ENCODE measurements around the gene SCUBE1. TPM values are rescaled to one million over a fixed set of nuclear protein-coding genes. Genes with fewer than 3 reads are reported as not detected.

Gene SCUBE1
- total and polyA plus RNA-seq, 8 donors: 0.31 to 8.0 (median 1.8) TPM

DNA sequence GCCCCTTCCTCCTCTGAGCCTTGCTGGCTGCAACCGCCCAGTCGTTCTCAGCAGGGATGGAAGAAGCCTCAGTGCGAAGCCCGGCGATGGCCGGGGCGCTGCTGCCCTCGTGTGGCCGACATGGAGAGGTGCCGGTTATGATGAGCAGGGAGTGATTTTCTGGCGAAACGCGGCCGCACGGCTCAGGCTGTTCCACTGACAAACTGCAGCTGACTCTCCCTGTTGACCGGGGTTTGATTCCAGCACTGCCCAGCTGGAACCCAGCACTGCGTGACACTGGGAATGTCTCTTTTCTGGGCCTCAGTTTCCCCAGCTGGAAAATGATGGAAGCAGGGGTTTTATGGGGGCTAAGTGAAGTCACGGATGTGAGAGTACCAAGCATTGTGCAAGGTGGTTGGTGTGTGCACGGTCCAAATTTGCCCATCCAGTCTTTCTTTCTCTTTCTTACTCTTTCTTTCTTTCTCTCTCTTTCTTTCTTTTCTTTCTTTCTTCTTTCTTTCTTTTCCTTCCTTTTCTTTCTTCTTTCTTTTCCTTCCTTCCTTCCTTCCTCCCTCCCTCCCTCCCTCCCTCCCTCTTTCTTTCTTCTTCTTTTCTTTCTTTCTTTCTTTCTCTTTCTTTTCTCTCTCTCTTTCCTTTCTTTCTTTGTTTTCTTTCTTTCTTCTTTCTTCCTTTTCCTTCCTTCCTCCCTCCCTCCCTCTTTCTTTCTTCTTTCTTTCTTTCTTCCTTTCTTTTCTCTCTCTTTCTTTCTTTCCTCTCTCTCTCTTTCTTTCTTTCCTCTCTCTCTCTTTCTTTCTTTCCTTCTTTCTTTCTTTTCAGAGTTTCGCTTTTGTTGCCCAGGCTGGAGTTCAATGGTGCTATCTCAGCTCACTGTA lies 42.8 kb upstream of the SCUBE1 start:
- H3K36me3 ChIP-seq: no peaks in the 10 kb centered on the region
- no peak overlapping the region for H3K4me3 ChIP-seq
- WGBS, 5 donors: 7 to 11% (median 8%) methylated on average over 18 to 20 of the region's 20 CpGs
- TF ChIP-seq POLR2A (IDR thresholded peaks at IDR 0.05) (no peak), POLR2AphosphoS5 (IDR thresholded peaks at IDR 0.05) (peak in 1 of 3 donors; percentile 33), CTCF (IDR thresholded peaks at IDR 0.05) (peak in 5 of 7 experiments; percentile 84 to 90 (median 86))
- peak; percentile 81 to 95 for DNase-seq
- H3K4me1 ChIP-seq: peaks cover 0 to 17% (median 9%) of the 10 kb centered on the region in 4 donors
- H3K27ac ChIP-seq: no peak overlapping the region
- H3K9me3 ChIP-seq: no peaks in the 10 kb centered on the region
- peaks cover 0 to 27% (median 8%) of the 10 kb centered on the region in 3 donors for H3K27me3 ChIP-seq
- intact Hi-C loops (cut with DNase I; ENCODE audit: low total_unique reads): loop anchor here (10.0 kb wide), 1 partner anchor 111 kb away; no protein-coding TSS in a partner anchor

DNA sequence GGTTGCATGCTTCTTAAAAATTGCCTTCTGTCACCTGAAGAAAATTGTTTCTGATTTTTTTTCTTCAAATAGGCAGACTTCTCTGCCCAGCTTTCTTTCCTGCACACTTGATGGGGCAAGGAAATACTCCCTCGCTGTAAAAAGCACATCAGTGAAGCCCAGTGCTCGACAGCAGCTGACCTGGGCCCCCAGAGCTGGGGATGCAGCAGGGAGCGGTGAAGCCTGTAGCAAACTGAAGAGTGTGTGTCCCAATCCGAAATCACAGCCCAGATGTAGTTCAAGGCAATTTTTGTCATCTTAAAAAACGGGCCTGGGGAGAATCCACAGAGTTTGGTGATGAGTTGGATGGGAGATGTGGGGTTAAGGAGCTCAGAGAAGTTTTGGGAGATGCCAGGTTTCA lies 41.7 kb upstream of the SCUBE1 start:
- Histone ChIP-seq H3K9me3 (no peaks in the 10 kb centered on the region), H3K27ac (no peak overlapping the region), H3K27me3 (peaks cover 0 to 27% (median 8%) of the 10 kb centered on the region in 3 donors), H3K36me3 (no peaks in the 10 kb centered on the region), H3K4me1 (peaks cover 0 to 17% (median 9%) of the 10 kb centered on the region in 4 donors), H3K4me3 (no peak overlapping the region)
- 54 to 74% (median 60%) methylated on average over 5 of the region's 5 CpGs for WGBS, 5 donors
- TF ChIP-seq CTCF (IDR thresholded peaks at IDR 0.05) (no peak), POLR2A (IDR thresholded peaks at IDR 0.05) (no peak), POLR2AphosphoS5 (IDR thresholded peaks at IDR 0.05) (no peak)
- intact Hi-C loops (cut with DNase I; ENCODE audit: low total_unique reads): loop anchor here (10.0 kb wide), 1 partner anchor 110 kb away; no protein-coding TSS in a partner anchor
- peak in 1 of 2 donors; percentile 0 for DNase-seq

DNA sequence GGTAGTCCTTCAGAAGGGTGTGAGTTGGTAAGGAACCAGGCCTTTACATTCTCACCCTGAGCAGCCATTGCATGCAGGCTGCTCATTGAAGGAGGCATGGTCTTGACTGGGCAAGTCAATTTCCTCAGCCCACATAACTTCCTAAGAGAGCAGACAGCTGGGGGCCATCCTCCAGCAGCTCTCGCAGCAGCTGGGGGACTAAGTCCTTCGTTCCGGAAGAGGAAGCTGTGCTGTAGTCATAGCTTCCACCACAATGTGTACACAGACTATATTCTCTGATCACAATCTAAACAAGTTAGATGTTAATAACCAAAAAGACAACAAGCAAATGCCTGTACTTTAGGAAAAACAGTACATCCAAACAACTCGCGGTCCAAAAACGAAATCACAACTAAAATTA lies 38.5 kb upstream of the SCUBE1 start:
- Histone ChIP-seq H3K27ac (no peak overlapping the region), H3K4me1 (peaks cover 12 to 31% (median 25%) of the 10 kb centered on the region in 4 donors), H3K27me3 (peaks cover 0 to 9% (median 1%) of the 10 kb centered on the region in 3 donors), H3K36me3 (no peaks in the 10 kb centered on the region), H3K9me3 (no peaks in the 10 kb centered on the region), H3K4me3 (no peak overlapping the region)
- TF ChIP-seq EP300 (IDR thresholded peaks at IDR 0.05): no peak
- TF ChIP-seq POLR2AphosphoS5 (IDR thresholded peaks at IDR 0.05): peak in 1 of 3 donors; percentile 38
- WGBS, 5 donors: 56 to 74% (median 62%) methylated on average over 6 of the region's 6 CpGs
- peak in 1 of 2 donors; percentile 55 for DNase-seq
- intact Hi-C loops (cut with DNase I; ENCODE audit: low total_unique reads): loop anchor here (10.0 kb wide), 1 partner anchor 107 kb away; no protein-coding TSS in a partner anchor

DNA sequence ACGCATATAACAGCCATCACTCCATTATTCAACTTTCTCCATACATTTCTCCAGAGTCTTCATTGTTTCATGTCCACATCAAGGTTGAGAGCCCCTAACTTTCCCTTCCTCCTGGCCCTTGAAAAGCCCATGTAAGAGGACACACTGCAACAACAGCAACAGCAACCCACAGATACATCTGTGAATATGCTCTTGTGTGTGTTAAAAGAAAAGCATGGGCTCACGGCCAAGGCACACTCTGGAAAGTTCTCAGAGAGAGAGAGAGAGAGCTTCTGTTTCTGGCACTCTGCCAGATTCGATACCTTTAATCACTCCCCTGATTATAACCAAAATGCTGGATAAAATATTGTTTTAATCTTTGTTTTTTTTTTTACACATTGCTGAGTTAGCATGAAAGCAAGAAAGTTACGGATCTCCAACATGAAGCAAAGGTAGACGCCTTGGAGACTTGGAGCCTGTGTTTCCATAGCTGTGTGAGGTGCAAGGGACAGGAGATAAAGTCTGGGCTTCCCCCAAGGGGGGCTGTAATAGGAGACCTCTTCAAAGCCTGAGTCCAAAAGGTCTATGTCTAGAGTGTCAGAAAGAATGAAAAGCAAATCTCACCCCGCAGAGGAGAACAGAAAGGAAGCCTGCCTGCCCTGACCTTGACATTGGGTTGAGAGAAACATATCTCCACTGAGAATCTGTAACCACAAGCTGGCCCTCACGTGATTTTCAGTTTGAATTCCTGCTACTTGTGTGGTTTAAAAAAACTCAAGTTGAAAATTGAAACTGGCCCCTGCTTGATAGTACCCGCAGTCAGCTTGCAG lies 34.9 kb upstream of the SCUBE1 start:
- Histone ChIP-seq H3K9me3 (peaks cover 3 to 9% (median 6%) of the 10 kb centered on the region in 4 donors), H3K27ac (peak overlapping the region; percentile 15 to 73 (median 38)), H3K27me3 (no peaks in the 10 kb centered on the region), H3K36me3 (no peaks in the 10 kb centered on the region), H3K4me1 (peaks cover 12 to 28% (median 23%) of the 10 kb centered on the region in 4 donors), H3K4me3 (no peak overlapping the region)
- TF ChIP-seq POLR2A (IDR thresholded peaks at IDR 0.05) (no peak), CTCF (IDR thresholded peaks at IDR 0.05) (no peak), POLR2AphosphoS5 (IDR thresholded peaks at IDR 0.05) (peak in 1 of 3 donors; percentile 13), EP300 (IDR thresholded peaks at IDR 0.05) (no peak)
- peak; percentile 65 to 67 for DNase-seq
- intact Hi-C loops (cut with DNase I; ENCODE audit: low total_unique reads): no loop called here
- 10 to 23% (median 15%) methylated on average over 8 of the region's 8 CpGs for WGBS, 5 donors
